Activated CD4-positive, alpha-beta T cell treated with anti-CD3 and anti-CD28 coated beads for 48 hours (primary cell): ENCODE data around the gene TRIOBP.
"Not testable (repeated sequence)": the region's sequence is repeated elsewhere in the genome, so short reads cannot be mapped to it uniquely, and the experiment has no call there.

ENCODE experiments used
- DNase-seq: peaks from one replicate; pipeline ENCODE4 v3.0.0-alpha.2; 2020

TRIOBP gene, protein sequence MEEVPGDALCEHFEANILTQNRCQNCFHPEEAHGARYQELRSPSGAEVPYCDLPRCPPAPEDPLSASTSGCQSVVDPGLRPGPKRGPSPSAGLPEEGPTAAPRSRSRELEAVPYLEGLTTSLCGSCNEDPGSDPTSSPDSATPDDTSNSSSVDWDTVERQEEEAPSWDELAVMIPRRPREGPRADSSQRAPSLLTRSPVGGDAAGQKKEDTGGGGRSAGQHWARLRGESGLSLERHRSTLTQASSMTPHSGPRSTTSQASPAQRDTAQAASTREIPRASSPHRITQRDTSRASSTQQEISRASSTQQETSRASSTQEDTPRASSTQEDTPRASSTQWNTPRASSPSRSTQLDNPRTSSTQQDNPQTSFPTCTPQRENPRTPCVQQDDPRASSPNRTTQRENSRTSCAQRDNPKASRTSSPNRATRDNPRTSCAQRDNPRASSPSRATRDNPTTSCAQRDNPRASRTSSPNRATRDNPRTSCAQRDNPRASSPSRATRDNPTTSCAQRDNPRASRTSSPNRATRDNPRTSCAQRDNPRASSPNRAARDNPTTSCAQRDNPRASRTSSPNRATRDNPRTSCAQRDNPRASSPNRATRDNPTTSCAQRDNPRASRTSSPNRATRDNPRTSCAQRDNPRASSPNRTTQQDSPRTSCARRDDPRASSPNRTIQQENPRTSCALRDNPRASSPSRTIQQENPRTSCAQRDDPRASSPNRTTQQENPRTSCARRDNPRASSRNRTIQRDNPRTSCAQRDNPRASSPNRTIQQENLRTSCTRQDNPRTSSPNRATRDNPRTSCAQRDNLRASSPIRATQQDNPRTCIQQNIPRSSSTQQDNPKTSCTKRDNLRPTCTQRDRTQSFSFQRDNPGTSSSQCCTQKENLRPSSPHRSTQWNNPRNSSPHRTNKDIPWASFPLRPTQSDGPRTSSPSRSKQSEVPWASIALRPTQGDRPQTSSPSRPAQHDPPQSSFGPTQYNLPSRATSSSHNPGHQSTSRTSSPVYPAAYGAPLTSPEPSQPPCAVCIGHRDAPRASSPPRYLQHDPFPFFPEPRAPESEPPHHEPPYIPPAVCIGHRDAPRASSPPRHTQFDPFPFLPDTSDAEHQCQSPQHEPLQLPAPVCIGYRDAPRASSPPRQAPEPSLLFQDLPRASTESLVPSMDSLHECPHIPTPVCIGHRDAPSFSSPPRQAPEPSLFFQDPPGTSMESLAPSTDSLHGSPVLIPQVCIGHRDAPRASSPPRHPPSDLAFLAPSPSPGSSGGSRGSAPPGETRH (N-terminal part only)

GRCh38 chr22:37696657-37697537 is at the start of gene TRIOBP:
TSS of gene TRIOBP (plus strand) at chr22:37697048. CDS start at chr22:37701366, 4,318 bp downstream.
- peak; percentile 94 for DNase-seq

GRCh38 chr22:37647317-37647716 is 49.5 kb upstream of the TRIOBP start:
- no peak for DNase-seq

DNA sequence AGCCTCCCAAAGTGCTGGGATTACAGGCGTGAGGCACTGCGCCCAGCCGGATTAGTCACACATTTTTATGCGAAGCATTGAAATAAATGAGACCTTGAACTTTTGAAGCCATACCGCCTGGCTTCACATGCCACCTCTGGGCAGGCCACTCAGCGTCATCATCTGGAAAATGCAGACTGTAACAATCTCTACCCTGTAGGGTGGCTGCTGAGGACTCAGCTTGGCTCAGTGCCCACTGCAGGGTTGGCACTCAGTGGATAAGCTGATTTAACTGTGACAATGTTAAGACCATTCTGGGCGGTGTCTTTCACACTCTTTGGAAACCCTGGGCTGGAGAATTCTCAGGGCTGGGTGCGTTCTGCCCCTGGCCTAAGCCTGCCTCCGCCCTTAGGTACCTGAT is 48.9 kb upstream of the TRIOBP start:
- DNase-seq = no peak

GRCh38 chr22:37650463-37651136 is 46.2 kb upstream of the TRIOBP start:
- DNase-seq = no peak

- DNase-seq = no peak
These were observed 42.1 kb upstream of the TRIOBP start for GRCh38 chr22:37654563-37655251.

DNA sequence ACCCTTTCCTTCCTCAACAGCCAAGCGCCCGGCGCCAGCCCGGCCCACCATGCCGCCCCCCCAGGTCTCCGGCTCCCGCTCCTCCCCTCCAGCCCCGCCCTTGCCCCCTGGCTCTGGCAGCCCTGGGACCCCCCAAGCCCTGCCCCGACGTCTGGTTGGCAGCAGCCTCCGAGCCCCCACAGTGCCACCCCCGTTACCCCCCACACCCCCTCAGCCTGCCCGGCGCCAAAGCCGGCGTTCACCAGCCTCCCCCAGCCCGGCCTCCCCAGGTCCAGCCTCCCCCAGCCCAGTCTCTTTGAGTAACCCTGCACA is 41.6 kb upstream of the TRIOBP start:
- DNase-seq = no peak

- not testable (repeated sequence) for DNase-seq
These were observed 40.3 kb upstream of the TRIOBP start for GRCh38 chr22:37656583-37656982.

- no peak for DNase-seq
These were observed 39.2 kb upstream of the TRIOBP start for GRCh38 chr22:37657590-37658132.

GRCh38 chr22:37658133-37659065 is 38.4 kb upstream of the TRIOBP start, which contains the start of gene PDXP:
TSS of gene PDXP (plus strand) at chr22:37658723. CDS start at chr22:37658783, 60 bp downstream.
- peak; percentile 99 for DNase-seq

- no peak for DNase-seq
These were observed 37.6 kb upstream of the TRIOBP start for GRCh38 chr22:37659066-37659896.

DNA sequence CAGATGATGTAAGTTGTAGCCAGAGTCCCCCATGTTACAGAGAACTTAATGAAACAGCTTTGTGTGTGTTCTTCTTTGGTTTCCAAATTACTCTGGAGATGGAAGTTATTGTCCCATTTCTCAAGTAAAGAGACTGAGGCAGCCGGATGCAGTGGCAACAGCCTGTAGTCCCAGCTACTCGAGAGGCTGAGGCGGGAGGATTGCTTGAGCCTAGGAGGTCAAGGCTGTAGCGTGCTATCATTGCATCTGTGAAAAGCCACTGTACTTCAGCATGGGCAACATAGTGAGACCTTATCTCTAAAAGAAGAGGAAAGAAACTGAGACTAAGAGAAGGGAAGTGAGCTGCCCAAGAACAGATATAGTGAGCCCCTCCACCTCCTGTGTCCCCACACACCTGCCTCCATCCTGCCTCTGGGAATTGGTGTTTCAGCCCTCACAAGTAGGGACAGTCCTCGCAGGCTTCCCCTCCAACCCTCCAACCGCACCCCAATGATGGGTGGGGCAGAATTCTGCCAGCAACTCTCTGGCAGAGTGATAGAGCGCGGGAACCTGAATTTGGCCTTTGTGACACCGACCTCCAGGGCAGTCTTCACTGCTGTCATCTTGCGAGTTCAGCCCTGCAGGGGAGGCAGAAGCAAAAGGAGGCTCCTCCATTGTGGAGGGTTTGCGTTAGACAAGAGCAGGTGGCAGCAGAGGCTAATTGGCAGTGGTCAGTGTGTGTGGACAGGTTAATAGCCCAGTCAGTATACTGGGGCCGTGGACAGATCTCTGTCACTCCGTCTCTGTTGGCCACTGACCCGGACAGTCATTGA is 36.7 kb upstream of the TRIOBP start:
- DNase-seq = no peak

- DNase-seq = no peak
These were observed 36.2 kb upstream of the TRIOBP start for GRCh38 chr22:37660709-37661045.

DNA sequence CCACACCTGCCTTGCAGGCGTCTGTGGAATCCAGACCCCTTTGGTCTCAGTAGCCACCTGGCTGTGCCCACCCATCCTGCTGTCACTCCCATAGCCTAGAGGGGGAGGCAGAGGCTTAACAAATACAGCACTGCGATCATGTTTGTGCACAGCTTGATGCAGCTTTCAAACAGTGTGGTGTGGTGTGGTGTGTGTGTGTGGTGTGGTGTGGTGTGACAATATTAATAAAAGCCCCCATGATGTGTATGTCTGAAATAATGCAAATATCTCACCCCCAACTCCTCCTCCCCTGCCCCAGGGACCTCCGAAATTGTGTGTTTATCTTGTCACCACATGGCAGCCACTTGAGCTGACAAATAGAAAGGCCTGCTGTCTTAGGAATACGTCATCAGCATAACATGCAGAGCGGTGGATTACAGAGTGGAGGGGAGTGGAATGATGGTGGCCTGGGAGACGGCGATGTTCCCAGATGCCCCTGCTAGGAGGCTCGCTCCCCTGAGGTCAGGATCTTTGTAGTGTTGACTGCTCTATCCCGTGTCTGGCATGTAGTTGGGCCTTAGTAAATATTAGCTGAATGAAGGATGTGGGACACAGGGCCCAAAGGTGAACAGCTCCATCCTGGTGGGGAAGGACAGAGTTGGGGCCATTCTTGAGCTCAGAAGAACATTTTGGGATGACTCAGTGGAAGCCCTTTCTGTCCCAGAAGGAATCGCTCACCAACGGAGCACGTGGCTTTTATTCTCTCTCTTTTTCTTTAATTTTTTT is 35.5 kb upstream of the TRIOBP start:
- no peak for DNase-seq

GRCh38 chr22:37662039-37662438 is 34.8 kb upstream of the TRIOBP start:
- no peak for DNase-seq

DNA sequence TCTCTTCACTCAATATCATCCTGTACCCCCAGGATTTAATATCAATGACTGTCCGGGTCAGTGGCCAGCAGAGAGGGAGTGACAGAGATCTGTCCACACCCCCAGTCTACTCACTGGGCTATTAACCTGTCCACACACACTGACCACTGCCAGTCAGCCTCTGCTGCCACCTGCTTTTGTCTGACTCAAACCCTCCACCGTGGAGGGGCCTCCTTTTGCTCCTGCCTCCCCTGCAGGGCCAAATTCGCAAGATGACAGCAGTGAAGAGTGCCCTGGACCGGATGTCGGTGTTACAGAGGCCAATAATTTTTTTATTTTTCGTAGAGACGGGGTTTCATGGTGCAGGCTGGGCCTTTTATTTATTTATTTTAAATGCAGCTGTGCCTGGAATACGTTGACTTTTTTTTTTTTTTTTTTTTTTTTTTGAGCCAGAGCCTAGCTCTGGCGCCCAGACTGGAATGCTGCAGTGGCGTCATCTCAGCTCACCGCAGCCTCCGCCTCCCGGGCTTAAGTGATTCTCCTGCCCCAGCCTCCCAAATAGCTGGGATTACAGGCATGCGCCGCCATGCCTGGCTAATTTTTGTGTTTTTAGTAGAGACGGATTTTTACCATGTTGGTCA is 33.2 kb upstream of the TRIOBP start:
- DNase-seq = no peak
